GM13977 (cell line): ENCODE data around the gene ITPR2.

ENCODE experiments used
- DNase-seq: peaks from one replicate; pipeline ENCODE4 v3.0.0; 2012; ENCODE audit warnings: low spot score
- CTCF ChIP-seq: IDR thresholded peaks from 2 replicates; pipeline ENCODE4 v1.5.1; 2012; ENCODE audit warnings: mild to moderate bottlenecking, control low read depth; ENCODE audit not compliant: insufficient read depth; ENCODE audit errors: extremely low read depth, missing control alignments
- in situ Hi-C: fragments of 300-500 bp; cut with MboI; formaldehyde crosslinking; loops from one replicate; pipeline ENCODE4 v1.12.0; 2022; ENCODE audit warnings: low sequenced_read_pairs, low pct_unique_long_range_greater_than_20kb, mixed read lengths, inconsistent platforms; ENCODE audit not compliant: unreplicated experiment

The ITPR2 gene

DNA sequence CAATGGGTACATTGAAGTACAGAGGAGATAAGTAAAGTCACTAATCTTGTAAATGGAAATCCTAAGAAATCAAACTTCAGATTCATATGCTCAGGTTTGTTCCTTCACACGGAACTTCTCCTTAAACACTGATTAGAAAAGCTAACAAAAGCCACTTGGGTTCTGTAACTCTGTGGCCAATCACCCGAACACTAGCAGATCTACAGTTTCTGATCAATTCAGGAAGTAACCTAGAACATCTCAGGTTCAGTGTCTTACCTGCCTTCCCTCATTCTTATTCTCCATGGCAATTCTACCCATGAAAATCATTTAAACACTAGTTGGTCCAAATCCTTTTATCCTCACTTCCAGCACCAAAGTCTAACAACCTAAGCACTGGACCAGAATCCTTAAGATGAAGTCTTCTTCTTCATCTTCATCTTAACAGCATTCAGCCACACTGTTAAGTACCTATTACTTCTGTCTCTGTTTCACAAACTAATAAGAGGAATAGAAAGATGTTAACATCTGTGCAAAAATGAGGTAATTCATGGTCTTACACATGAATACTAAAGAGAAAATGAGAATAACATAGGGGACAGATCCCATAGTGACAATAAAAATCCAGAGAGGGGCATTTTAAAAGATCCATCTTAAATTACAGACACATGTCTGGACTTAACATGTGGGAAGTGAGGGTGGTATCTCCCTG lies 453.1 kb downstream of the ITPR2 start:
- TF ChIP-seq CTCF, result no peak
- no peak for DNase-seq
- in situ Hi-C loops, result no loop called here

DNA sequence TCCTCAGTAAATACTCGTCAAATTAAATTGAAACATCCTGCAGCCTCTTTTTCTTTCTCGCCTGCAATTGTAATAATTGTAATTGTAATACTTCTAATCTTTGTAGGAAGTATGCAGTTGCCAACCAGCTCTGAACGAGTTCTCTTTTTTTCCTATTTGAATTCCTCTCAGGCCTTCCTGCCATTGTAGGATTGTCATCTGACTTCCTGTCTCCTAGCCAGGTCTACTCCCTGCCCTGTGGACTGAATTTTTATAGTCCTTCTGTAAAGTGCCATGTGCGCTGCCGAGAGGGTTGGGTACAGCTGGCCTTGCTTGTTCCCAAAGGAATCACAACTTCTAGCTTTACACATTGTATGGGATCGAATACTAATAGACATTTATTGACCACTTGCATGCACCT lies 454.3 kb downstream of the ITPR2 start:
- TF ChIP-seq CTCF, result no peak
- no peak for DNase-seq
- in situ Hi-C loops, result no loop called here

GRCh38 chr12:26374934-26375680 lies 457.9 kb downstream of the ITPR2 start:
- in situ Hi-C loops, result no loop called here
- no peak for DNase-seq
- TF ChIP-seq CTCF, result no peak

- TF ChIP-seq CTCF, result no peak
- no peak for DNase-seq
- in situ Hi-C loops, result no loop called here
These were observed 459.1 kb downstream of the ITPR2 start for GRCh38 chr12:26373606-26374495.

GRCh38 chr12:26372866-26373265 lies 460.1 kb downstream of the ITPR2 start:
- in situ Hi-C loops, result no loop called here
- no peak for DNase-seq
- no peak for TF ChIP-seq CTCF

DNA sequence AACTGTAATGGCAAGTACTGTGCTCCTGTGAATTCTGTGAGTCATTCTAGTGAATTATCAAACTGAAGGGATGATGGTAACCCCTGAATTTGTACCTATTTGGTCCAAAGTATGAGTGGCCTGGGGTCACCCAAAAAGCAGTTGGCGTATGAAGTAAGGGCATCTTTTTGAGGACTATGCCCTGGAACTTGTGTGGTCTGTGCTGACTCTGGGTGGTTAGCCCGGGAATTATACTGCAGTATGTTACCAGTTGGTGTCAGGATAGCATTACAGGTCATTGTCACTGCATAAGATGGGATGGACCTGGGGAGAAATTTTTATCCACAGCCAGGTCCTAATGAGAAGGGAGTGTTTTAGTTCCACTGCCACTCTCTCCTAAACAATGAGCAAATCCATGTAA lies 462.9 kb downstream of the ITPR2 start:
- no peak for DNase-seq
- in situ Hi-C loops, result no loop called here

More for the DNA sequence above, 462.9 kb downstream of the ITPR2 start:
- no peak for TF ChIP-seq CTCF
